Mammary epithelial cell (primary cell): ENCODE data around the gene FGFRL1.

Experiments
- CTCF ChIP-seq, 2 donors: IDR thresholded peaks in 1 of 2; conservative IDR thresholded peaks in 1 of 2; 2 replicates each; pipeline ENCODE4 v1.5.1; 2011 to 2012; ENCODE audit warnings: inconsistent platforms in 2 of 2, low read length in 2 of 2, mild to moderate bottlenecking in 2 of 2, control low read depth in 1 of 2, low read depth in 1 of 2; ENCODE audit not compliant: insufficient read depth in 1 of 2; ENCODE audit errors: extremely low read depth in 1 of 2
- EZH2 ChIP-seq: IDR thresholded peaks from 2 replicates; pipeline ENCODE4 v1.6.1; 2012; ENCODE audit warnings: low read length, inconsistent platforms, borderline replicate concordance

GRCh38 chr4:970046-970745, 41.2 kb upstream of the FGFRL1 start:
- TF ChIP-seq CTCF (conservative IDR thresholded peaks at IDR 0.05 in 1 of 2, IDR thresholded peaks at IDR 0.05 in 1 of 2; ENCODE audit: extremely low read depth in 1 of 2, insufficient read depth in 1 of 2, low read depth in 1 of 2, low read length in 2 of 2) (no peak), EZH2 (no peak)
